NCI-H1417 treated with DMSO at 0.1 percent for 48 hours (cell line): ENCODE results near the gene PIK3R3.
"Not testable (repeated sequence)": the region's sequence is repeated elsewhere in the genome, so short reads cannot be mapped to it uniquely, and the experiment has no call there.

Experiments
- DNase-seq: peaks from one replicate; lab custom pipeline; 2025; lab: John Stamatoyannopoulos, UW

The PIK3R3 gene

GRCh38 chr1:46065405-46065804 lies 67.0 kb downstream of the PIK3R3 start:
- DNase-seq = no peak

GRCh38 chr1:46064708-46065107 lies 67.7 kb downstream of the PIK3R3 start:
- no peak for DNase-seq

- no peak for DNase-seq
Measured at GRCh38 chr1:46062651-46063319, 69.6 kb downstream of the PIK3R3 start.

- DNase-seq = no peak
Measured at GRCh38 chr1:46061146-46061545, 71.3 kb downstream of the PIK3R3 start.

- no peak for DNase-seq
Measured at GRCh38 chr1:46058936-46059335, 73.5 kb downstream of the PIK3R3 start.

- no peak for DNase-seq
Measured at GRCh38 chr1:46057781-46058180, 74.6 kb downstream of the PIK3R3 start.

- DNase-seq = not testable (repeated sequence)
Measured at GRCh38 chr1:46057215-46057614, 75.2 kb downstream of the PIK3R3 start.

GRCh38 chr1:46056325-46056724 lies 76.1 kb downstream of the PIK3R3 start:
- no peak for DNase-seq

GRCh38 chr1:46053734-46054133 lies 78.7 kb downstream of the PIK3R3 start:
- no peak for DNase-seq

- DNase-seq = no peak
Measured at GRCh38 chr1:46044116-46044515, 88.3 kb downstream of the PIK3R3 start.

- no peak for DNase-seq
Measured at GRCh38 chr1:46043458-46044017, 88.9 kb downstream of the PIK3R3 start.

GRCh38 chr1:46041974-46042373 lies 90.5 kb downstream of the PIK3R3 start:
- no peak for DNase-seq

GRCh38 chr1:46041551-46041950 lies 90.9 kb downstream of the PIK3R3 start:
- DNase-seq = no peak

- no peak for DNase-seq
Measured at GRCh38 chr1:46039571-46040052, 92.8 kb downstream of the PIK3R3 start.

GRCh38 chr1:46036894-46037839 lies 95.3 kb downstream of the PIK3R3 start:
- DNase-seq = peak; percentile 2

GRCh38 chr1:46034601-46035516 lies 97.6 kb downstream of the PIK3R3 start:
- DNase-seq = no peak

- no peak for DNase-seq
Measured at GRCh38 chr1:46030876-46031660, 101.4 kb downstream of the PIK3R3 start.

GRCh38 chr1:46030074-46030870 lies 102.2 kb downstream of the PIK3R3 start:
- DNase-seq = no peak

- no peak for DNase-seq
Measured at GRCh38 chr1:46027788-46028573, 104.4 kb downstream of the PIK3R3 start.
